GM19395 (cell line): ENCODE data around the gene EWSR1.

Experiments
- ATAC-seq: cut with Tn5 transposase; IDR thresholded peaks from one replicate; pipeline ENCODE4 v1.9.1; 2021; ENCODE audit warnings: mild to moderate bottlenecking, moderate library complexity; ENCODE audit not compliant: unreplicated experiment

Gene EWSR1

GRCh38 chr22:29315286-29316140 is 47.4 kb downstream of the EWSR1 start, which contains the start of gene RASL10A:
Gene RASL10A (minus strand): TSS chr22:29315697. CDS start chr22:29315246, 451 bp downstream.
- ATAC-seq: no peak

- no peak for ATAC-seq
These were observed 48.2 kb downstream of the EWSR1 start for GRCh38 chr22:29316141-29316828.

- ATAC-seq: no peak
These were observed 49.9 kb downstream of the EWSR1 start for GRCh38 chr22:29317827-29318454.

- ATAC-seq: no peak
These were observed 51.0 kb downstream of the EWSR1 start for GRCh38 chr22:29319072-29319471.

GRCh38 chr22:29320546-29320945 is 52.5 kb downstream of the EWSR1 start:
- ATAC-seq: no peak

- ATAC-seq: no peak
These were observed 55.6 kb downstream of the EWSR1 start for GRCh38 chr22:29323641-29324040.

- ATAC-seq: no peak
These were observed 57.3 kb downstream of the EWSR1 start for GRCh38 chr22:29325356-29325755.

GRCh38 chr22:29325785-29326315 is 57.8 kb downstream of the EWSR1 start:
- no peak for ATAC-seq

- no peak for ATAC-seq
These were observed 58.4 kb downstream of the EWSR1 start for GRCh38 chr22:29326481-29326880.

GRCh38 chr22:29327089-29327764 is 59.2 kb downstream of the EWSR1 start:
- ATAC-seq: no peak

GRCh38 chr22:29328055-29328454 is 60.0 kb downstream of the EWSR1 start:
- no peak for ATAC-seq

GRCh38 chr22:29328566-29329500 is 60.8 kb downstream of the EWSR1 start:
- ATAC-seq: no peak

- no peak for ATAC-seq
These were observed 61.5 kb downstream of the EWSR1 start for GRCh38 chr22:29329581-29329980.

GRCh38 chr22:29330291-29330690 is 62.2 kb downstream of the EWSR1 start:
- ATAC-seq: no peak

GRCh38 chr22:29330753-29331152 is 62.7 kb downstream of the EWSR1 start:
- no peak for ATAC-seq

GRCh38 chr22:29331213-29331612 is 63.1 kb downstream of the EWSR1 start:
- ATAC-seq: no peak

- no peak for ATAC-seq
These were observed 63.7 kb downstream of the EWSR1 start for GRCh38 chr22:29331658-29332300.

- no peak for ATAC-seq
These were observed 64.9 kb downstream of the EWSR1 start for GRCh38 chr22:29332886-29333496.

- ATAC-seq: no peak
These were observed 66.1 kb downstream of the EWSR1 start for GRCh38 chr22:29334148-29334547.
